H9 (cell line): ENCODE results near the gene RBM23. TPM values are rescaled to one million over a fixed set of nuclear protein-coding genes. Genes with fewer than 3 reads are reported as not detected.

Experiments
- DNase-seq: peaks from one replicate; pipeline ENCODE4 v3.0.0-alpha.2; 2017
- H2AFZ ChIP-seq: one replicate; pipeline ENCODE4 v1.6.1; 2013; ENCODE audit warnings: mild to moderate bottlenecking, low read length, control low read depth, moderate library complexity
- H2AK5ac ChIP-seq: 2 replicates; pipeline ENCODE4 v1.6.1; 2013; ENCODE audit warnings: low read length, control low read depth, mixed read lengths; ENCODE audit not compliant: insufficient read length
- H2BK120ac ChIP-seq: one replicate; pipeline ENCODE4 v1.6.1; 2013; ENCODE audit warnings: low read depth, mild to moderate bottlenecking, low read length, control low read depth, inconsistent platforms; ENCODE audit not compliant: poor library complexity, severe bottlenecking
- H2BK12ac ChIP-seq: 2 replicates; pipeline ENCODE4 v1.6.1; 2013; ENCODE audit warnings: low read length, control low read depth, mixed read lengths, low read depth; ENCODE audit not compliant: insufficient read length
- H2BK15ac ChIP-seq: 2 replicates; pipeline ENCODE4 v1.6.1; 2013; ENCODE audit warnings: low read depth, low read length, control low read depth
- H2BK20ac ChIP-seq: one replicate; pipeline ENCODE4 v1.6.1; 2013; ENCODE audit warnings: low read depth, mild to moderate bottlenecking, low read length, control low read depth, inconsistent platforms; ENCODE audit not compliant: poor library complexity, severe bottlenecking
- H2BK5ac ChIP-seq: 2 replicates; pipeline ENCODE4 v1.6.1; 2013; ENCODE audit warnings: low read length, control low read depth, mixed read lengths; ENCODE audit not compliant: insufficient read length
- H3K14ac ChIP-seq: 2 replicates; pipeline ENCODE4 v1.6.1; 2013; ENCODE audit warnings: low read length, control low read depth; ENCODE audit not compliant: insufficient read depth
- H3K18ac ChIP-seq: 2 replicates; pipeline ENCODE4 v1.6.1; 2013; ENCODE audit warnings: low read depth, mild to moderate bottlenecking, mixed read lengths, low read length, control low read depth; ENCODE audit not compliant: insufficient read length
- H3K23ac ChIP-seq: 2 replicates; pipeline ENCODE4 v1.6.1; 2013; ENCODE audit warnings: low read length, control low read depth, mixed read lengths, low read depth; ENCODE audit not compliant: insufficient read length
- H3K23me2 ChIP-seq: 2 replicates; pipeline ENCODE4 v1.6.1; 2013; ENCODE audit warnings: low read depth, mild to moderate bottlenecking, mixed read lengths, low read length, control low read depth; ENCODE audit not compliant: insufficient read length, poor library complexity, severe bottlenecking
- H3K27ac ChIP-seq: 2 replicates; pipeline ENCODE4 v1.5.1; 2013; ENCODE audit warnings: low read length, control low read depth, mixed read lengths, low read depth; ENCODE audit not compliant: insufficient read length
- H3K27me3 ChIP-seq: 2 replicates; pipeline ENCODE4 v1.6.1; 2013; ENCODE audit warnings: low read length, control low read depth, inconsistent platforms; ENCODE audit not compliant: insufficient read depth
- H3K4ac ChIP-seq: 2 replicates; pipeline ENCODE4 v1.6.1; 2013; ENCODE audit warnings: low read depth, mild to moderate bottlenecking, control low read depth, inconsistent platforms, low read length, moderate library complexity
- H3K4me1 ChIP-seq: 2 replicates; pipeline ENCODE4 v1.6.1; 2013; ENCODE audit warnings: low read length, control low read depth, inconsistent platforms; ENCODE audit not compliant: insufficient read depth
- H3K4me2 ChIP-seq: 2 replicates; pipeline ENCODE4 v1.6.1; 2013; ENCODE audit warnings: low read length, control low read depth, mixed read lengths; ENCODE audit not compliant: insufficient read length, insufficient read depth
- H3K56ac ChIP-seq: 2 replicates; pipeline ENCODE4 v1.6.1; 2013; ENCODE audit warnings: low read depth, mild to moderate bottlenecking, mixed read lengths, low read length, control low read depth; ENCODE audit not compliant: insufficient read length
- H3K79me1 ChIP-seq: 2 replicates; pipeline ENCODE4 v1.6.1; 2013; ENCODE audit warnings: low read depth, mild to moderate bottlenecking, moderate library complexity, low read length, control low read depth, inconsistent platforms; ENCODE audit not compliant: insufficient read depth, poor library complexity, severe bottlenecking
- H3K79me2 ChIP-seq: 2 replicates; pipeline ENCODE4 v1.6.1; 2013; ENCODE audit warnings: low read length, control low read depth, inconsistent platforms; ENCODE audit not compliant: insufficient read depth
- H3K9ac ChIP-seq: 2 replicates; pipeline ENCODE4 v1.6.1; 2013; ENCODE audit warnings: low read length, control low read depth, mixed read lengths; ENCODE audit not compliant: insufficient read length; ENCODE audit errors: extremely low read depth
- H3K9me3 ChIP-seq: one replicate; pipeline ENCODE4 v1.6.1; 2013; ENCODE audit warnings: low read depth, low read length, inconsistent platforms; ENCODE audit not compliant: control insufficient read depth
- H3T11ph ChIP-seq: one replicate; pipeline ENCODE4 v1.6.1; 2013; ENCODE audit warnings: mild to moderate bottlenecking, low read length, control low read depth, inconsistent platforms
- H4K20me1 ChIP-seq: one replicate; pipeline ENCODE4 v1.6.1; 2013; ENCODE audit not compliant: control insufficient read depth, insufficient read length, insufficient read depth
- H4K5ac ChIP-seq: 2 replicates; pipeline ENCODE4 v1.6.1; 2013; ENCODE audit warnings: low read depth, mild to moderate bottlenecking, mixed read lengths, low read length, control low read depth; ENCODE audit not compliant: insufficient read length
- H4K8ac ChIP-seq: replicated peaks from 2 replicates; pipeline ENCODE4 v1.6.1; 2013; ENCODE audit warnings: low read length, control low read depth, mixed read lengths, low read depth; ENCODE audit not compliant: insufficient read length
- H4K91ac ChIP-seq: 2 replicates; pipeline ENCODE4 v1.6.1; 2013; ENCODE audit warnings: low read depth, mild to moderate bottlenecking, moderate library complexity, mixed read lengths, low read length, control low read depth; ENCODE audit not compliant: insufficient read length
- H3K27ac Mint-ChIP-seq, 3 experiments: 2 replicates in 2 of 3; 3 replicates in 1 of 3; pipeline ENCODE4 v1.8.0; 2020 to 2021; ENCODE audit warnings: mixed read lengths in 3 of 3, mild to moderate bottlenecking in 1 of 3, moderate library complexity in 1 of 3
- H3K27me3 Mint-ChIP-seq: 2 replicates; pipeline ENCODE4 v1.8.0; 2021; ENCODE audit warnings: low read depth, mild to moderate bottlenecking, moderate library complexity, mixed read lengths
- H3K36me3 Mint-ChIP-seq, 3 experiments: 2 replicates in 2 of 3; 3 replicates in 1 of 3; pipeline ENCODE4 v1.8.0; 2020 to 2021; ENCODE audit warnings: low read depth in 3 of 3, mixed read lengths in 3 of 3; ENCODE audit not compliant: insufficient read depth in 1 of 3
- H3K4me1 Mint-ChIP-seq, 2 experiments: 2 replicates each; pipeline ENCODE4 v1.8.0; 2020; ENCODE audit warnings: mixed read lengths in 2 of 2
- H3K4me3 Mint-ChIP-seq, 2 experiments: 2 replicates in 1 of 2; 3 replicates in 1 of 2; pipeline ENCODE4 v1.8.0; 2020 to 2021; ENCODE audit warnings: mild to moderate bottlenecking in 2 of 2, mixed read lengths in 2 of 2, moderate library complexity in 1 of 2
- H3K9me3 Mint-ChIP-seq, 2 experiments: 2 replicates in 1 of 2; 3 replicates in 1 of 2; pipeline ENCODE4 v1.8.0; 2020; ENCODE audit warnings: mild to moderate bottlenecking in 2 of 2, mixed read lengths in 2 of 2, moderate library complexity in 1 of 2
- CTCF ChIP-seq: fragments of 200-600 bp; sonication (generic); conservative IDR thresholded peaks from 3 replicates; pipeline ENCODE4 v1.8.0; 2021; ENCODE audit warnings: antibody characterized with exemption, mild to moderate bottlenecking
- WGBS: extraction: QIAGEN DNeasy Blood & Tissue Kit; methylation state at CpG from one replicate; pipeline ENCODE4 v1.1.7; 2013; ENCODE audit warnings: missing lambda C conversion rate, low lambda C conversion rate, mixed read lengths; ENCODE audit not compliant: insufficient read length; ENCODE audit errors: extremely low coverage; 5-methylcytosine and 5-hydroxymethylcytosine counted together
- total RNA-seq: library from RNA; stranded (reverse); gene quantifications from 2 replicates; pipeline ENCODE4 v1.2.1, GENCODE V29; 2021

RBM23 gene
- total RNA-seq, 1 experiment from 2014 or later: 79.0 TPM

GRCh38 chr14:22844221-22845102 is 74.5 kb downstream of the RBM23 start:
- no peak overlapping the region for H4K8ac ChIP-seq
- no peak overlapping the region for H3K4me2 ChIP-seq
- no peak overlapping the region for H2BK15ac ChIP-seq
- H2BK5ac ChIP-seq: no peak overlapping the region
- H3K23ac ChIP-seq: no peak overlapping the region
- Mint-ChIP-seq H3K4me3 (no peak overlapping the region), H3K27me3 (no peaks in the 10 kb centered on the region), H3K4me1 (peaks cover 23 to 27% of the 10 kb centered on the region in 2 experiments), H3K27ac (peak overlapping the region in 1 of 3 experiments; percentile 77; a peak in 1 of 7 replicates), H3K9me3 (no peaks in the 10 kb centered on the region), H3K36me3 (peaks cover 17 to 61% (median 50%) of the 10 kb centered on the region in 3 experiments)
- no peaks in the 10 kb centered on the region for H3K23me2 ChIP-seq
- H3K4ac ChIP-seq: no peak overlapping the region
- no peak overlapping the region for H4K5ac ChIP-seq
- H4K20me1 ChIP-seq: no peaks in the 10 kb centered on the region
- no peak overlapping the region for H2BK20ac ChIP-seq
- H2BK120ac ChIP-seq: no peak overlapping the region
- H3K18ac ChIP-seq: no peak overlapping the region
- no peaks in the 10 kb centered on the region for H3K79me2 ChIP-seq
- no peak overlapping the region for H3K9ac ChIP-seq
- no peaks in the 10 kb centered on the region for H3K27me3 ChIP-seq
- H3K27ac ChIP-seq: no peak overlapping the region
- peaks cover 3% of the 10 kb centered on the region; the same call in 1 of the 2 replicates for H3K4me1 ChIP-seq
- WGBS: no CpG with 5 or more reads among the region's 22 CpGs
- H3T11ph ChIP-seq: no peak overlapping the region
- TF ChIP-seq CTCF: no peak
- H3K14ac ChIP-seq: no peak overlapping the region
- H2BK12ac ChIP-seq: no peak overlapping the region
- no peak overlapping the region for H2AFZ ChIP-seq
- no peaks in the 10 kb centered on the region for H3K79me1 ChIP-seq
- no peak overlapping the region for H4K91ac ChIP-seq
- no peaks in the 10 kb centered on the region for H3K9me3 ChIP-seq
- no peak for DNase-seq
- no peak overlapping the region for H2AK5ac ChIP-seq
- H3K56ac ChIP-seq: no peak overlapping the region

Other genes starting within 250 kb of the RBM23 start
- 115 and 128 TPM in 2 replicates for gene OXA1L, start 152.5 kb downstream of the RBM23 start, total RNA-seq
- gene SLC7A7, start 103.7 kb downstream of the RBM23 start, total RNA-seq: 2.5 and 3.1 TPM in 2 replicates
- 174 and 190 TPM in 2 replicates for gene MRPL52, start 89.3 kb downstream of the RBM23 start, total RNA-seq
- 56.5 and 60.3 TPM in 2 replicates for gene MMP14, start 82.6 kb downstream of the RBM23 start, total RNA-seq
- 12.7 and 13.3 TPM in 2 replicates for gene LRP10, start 47.4 kb downstream of the RBM23 start, total RNA-seq
- 1.2 and 1.4 TPM in 2 replicates for gene REM2, start 35.9 kb downstream of the RBM23 start, total RNA-seq
- gene PRMT5, start 10.2 kb upstream of the RBM23 start, total RNA-seq: 141 and 147 TPM in 2 replicates
- gene HAUS4, start 37.9 kb upstream of the RBM23 start, total RNA-seq: 62.7 and 66.3 TPM in 2 replicates
- 44.3 and 44.9 TPM in 2 replicates for gene AJUBA, start 63.4 kb upstream of the RBM23 start, total RNA-seq
- 6.9 and 8.2 TPM in 2 replicates for gene C14orf93, start 91.0 kb upstream of the RBM23 start, total RNA-seq
- gene PSMB5, start 115.8 kb upstream of the RBM23 start, total RNA-seq: 252 and 253 TPM in 2 replicates
- gene PSMB11, start 123.1 kb upstream of the RBM23 start, total RNA-seq: not detected in 2 replicates
- gene CDH24, start 138.4 kb upstream of the RBM23 start, total RNA-seq: 16.7 and 16.9 TPM in 2 replicates
- 314 and 333 TPM in 2 replicates for gene ACIN1, start 176.0 kb upstream of the RBM23 start, total RNA-seq
- gene C14orf119, start 176.4 kb upstream of the RBM23 start, total RNA-seq: 65.1 and 66.9 TPM in 2 replicates
- gene CIROP, start 185.8 kb upstream of the RBM23 start, total RNA-seq: not detected in 2 replicates
- not detected in 2 replicates for gene CEBPE, start 200.1 kb upstream of the RBM23 start, total RNA-seq